ENCODE results near the gene ADARB2.

DNA sequence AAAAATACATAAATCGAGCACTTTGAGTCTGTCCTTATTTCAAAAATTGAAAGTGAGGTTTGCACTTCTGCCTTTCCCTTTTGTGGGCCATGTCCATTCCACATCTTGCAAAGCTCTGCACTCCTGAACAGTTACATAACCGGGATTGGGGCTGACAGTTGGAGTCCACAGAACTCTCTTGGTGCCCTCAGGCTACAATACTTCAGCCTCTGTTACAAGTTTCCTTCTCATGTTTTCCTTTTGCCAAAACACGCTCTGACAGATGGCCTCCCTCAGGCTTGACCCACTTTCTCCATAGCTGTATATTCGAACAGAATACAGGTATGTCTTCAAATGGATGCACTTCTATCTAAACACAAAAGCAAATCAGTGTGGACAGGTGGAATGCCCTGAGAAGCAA lies 345.2 kb downstream of the ADARB2 start:
- TF ChIP-seq, protein P1, sequence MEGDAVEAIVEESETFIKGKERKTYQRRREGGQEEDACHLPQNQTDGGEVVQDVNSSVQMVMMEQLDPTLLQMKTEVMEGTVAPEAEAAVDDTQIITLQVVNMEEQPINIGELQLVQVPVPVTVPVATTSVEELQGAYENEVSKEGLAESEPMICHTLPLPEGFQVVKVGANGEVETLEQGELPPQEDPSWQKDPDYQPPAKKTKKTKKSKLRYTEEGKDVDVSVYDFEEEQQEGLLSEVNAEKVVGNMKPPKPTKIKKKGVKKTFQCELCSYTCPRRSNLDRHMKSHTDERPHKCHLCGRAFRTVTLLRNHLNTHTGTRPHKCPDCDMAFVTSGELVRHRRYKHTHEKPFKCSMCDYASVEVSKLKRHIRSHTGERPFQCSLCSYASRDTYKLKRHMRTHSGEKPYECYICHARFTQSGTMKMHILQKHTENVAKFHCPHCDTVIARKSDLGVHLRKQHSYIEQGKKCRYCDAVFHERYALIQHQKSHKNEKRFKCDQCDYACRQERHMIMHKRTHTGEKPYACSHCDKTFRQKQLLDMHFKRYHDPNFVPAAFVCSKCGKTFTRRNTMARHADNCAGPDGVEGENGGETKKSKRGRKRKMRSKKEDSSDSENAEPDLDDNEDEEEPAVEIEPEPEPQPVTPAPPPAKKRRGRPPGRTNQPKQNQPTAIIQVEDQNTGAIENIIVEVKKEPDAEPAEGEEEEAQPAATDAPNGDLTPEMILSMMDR (IDR thresholded peaks at IDR 0.05), result no peak
- no peak for TF ChIP-seq ZFX (IDR thresholded peaks at IDR 0.05; ENCODE audit: borderline replicate concordance)
